ENCODE results near the gene RIPK1. TPM values are rescaled to one million over a fixed set of nuclear protein-coding genes. Genes with fewer than 3 reads are reported as not detected.

The RIPK1 gene
- total and polyA plus RNA-seq, 2 of the 8 experiments (the other 6 are each of a cell fraction or from before 2014, with no cell fraction given) = 5.9 to 22.9 TPM

DNA sequence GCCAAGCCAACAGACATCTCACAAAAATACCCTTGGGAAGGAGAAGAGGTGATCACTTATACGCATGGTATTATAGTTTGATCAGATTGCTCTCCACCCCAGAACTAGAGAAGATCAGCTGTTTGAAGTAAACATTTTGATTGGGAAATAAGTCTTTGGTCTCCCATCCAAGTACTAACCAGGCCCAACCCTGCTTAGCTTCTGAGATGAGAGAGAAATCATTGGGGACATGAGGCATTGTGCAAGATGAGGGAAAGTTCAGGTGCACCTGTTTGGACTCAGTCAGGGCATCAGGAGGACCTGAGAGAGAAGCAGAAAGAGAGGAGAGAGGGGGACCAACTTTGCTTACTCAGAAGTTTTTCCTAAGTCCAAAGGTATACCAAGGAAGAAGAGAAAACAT is 11.4 kb downstream of the RIPK1 start:
- H3K9ac ChIP-seq (replicated peaks in 1 of 4; ENCODE audit: extremely low read depth in 1 of 4, low read depth in 3 of 4, low read length in 3 of 4) = no peak overlapping the region
- H3K4me1 ChIP-seq (replicated peaks in 1 of 4; ENCODE audit: control insufficient read depth in 3 of 4, insufficient read depth in 4 of 4, low read length in 3 of 4) = peaks cover 0 to 12% (median 7%) of the 10 kb centered on the region in 4 experiments; a peak in 5 of 7 replicates
- H3K14ac ChIP-seq (ENCODE audit: insufficient read length) = no peak overlapping the region
- no peak overlapping the region for H2BK12ac ChIP-seq (ENCODE audit: low read depth, low read length)
- no peak for DNase-seq (ENCODE audit: low read depth in 1 of 2, low spot score in 2 of 2)
- H4K91ac ChIP-seq (replicated peaks; ENCODE audit: insufficient read length, low read length) = no peak overlapping the region
- no peak overlapping the region for H3K27ac ChIP-seq (ENCODE audit: low read depth, low read length)
- no peak for TF ChIP-seq ASH2L (IDR thresholded peaks at IDR 0.05; ENCODE audit: low read length)
- TF ChIP-seq EP300 (IDR thresholded peaks at IDR 0.05; ENCODE audit: borderline replicate concordance in 1 of 2, low read depth in 2 of 2, low read length in 2 of 2) = no peak
- TF ChIP-seq JUND (IDR thresholded peaks at IDR 0.05; ENCODE audit: low read length) = no peak
- TF ChIP-seq KDM4A (IDR thresholded peaks at IDR 0.05; ENCODE audit: low read depth, low read length, severe bottlenecking) = no peak
- no peak for TF ChIP-seq SAP30 (IDR thresholded peaks at IDR 0.05; ENCODE audit: insufficient read depth, insufficient replicate concordance, low read length)
- TF ChIP-seq RBBP5 (IDR thresholded peaks at IDR 0.05; ENCODE audit: borderline replicate concordance, low read depth, low read length) = no peak
- TF ChIP-seq POLR2A (IDR thresholded peaks at IDR 0.05; ENCODE audit: control extremely low read depth in 1 of 2, low read depth in 2 of 2, low read length in 2 of 2) = no peak
- no peak for TF ChIP-seq TAF7 (optimal IDR thresholded peaks at IDR 0.05; ENCODE audit: borderline replicate concordance, low read depth, low read length)
- TF ChIP-seq HDAC6 (IDR thresholded peaks at IDR 0.05; ENCODE audit: low read depth, low read length) = no peak
- no peak for TF ChIP-seq MAFK (IDR thresholded peaks at IDR 0.05; ENCODE audit: low read depth, low read length)
- no peak for TF ChIP-seq SP1 (IDR thresholded peaks at IDR 0.05; ENCODE audit: low read depth, low read length)
- no peak overlapping the region for H2AK5ac ChIP-seq (ENCODE audit: low read depth, low read length)
- CTCF ChIA-PET (ENCODE audit: partially characterized antibody) = interaction anchor here (1.6 kb wide), 1 partner anchor 16 kb away, joined by 3 read pairs; no protein-coding TSS in a partner anchor
- H3K56ac ChIP-seq (replicated peaks; ENCODE audit: insufficient read length, low read depth, low read length) = no peak overlapping the region
- H2BK5ac ChIP-seq (ENCODE audit: low read depth, low read length) = no peak overlapping the region; the same call in 1 of the 2 replicates
- no peak for FAIRE-seq
- POLR2A ChIA-PET (ENCODE audit: partially characterized antibody) = interaction anchor here (0.7 kb wide), 1 partner anchor 90 kb away, joined by 3 read pairs; no protein-coding TSS in a partner anchor
- H4K5ac ChIP-seq (ENCODE audit: insufficient read length, low read depth, low read length) = no peak overlapping the region
- no peak overlapping the region for H3K4ac ChIP-seq (replicated peaks; ENCODE audit: insufficient read length, low read depth, low read length)
- no peak overlapping the region for H3K4me3 ChIP-seq (ENCODE audit: extremely low read depth in 1 of 4, insufficient read depth in 2 of 4, low read depth in 3 of 4, low read length in 4 of 4)
- no peak overlapping the region for H3K23ac ChIP-seq (ENCODE audit: insufficient read length)
- H3K9me3 ChIP-seq (ENCODE audit: insufficient read depth in 2 of 2, low read depth in 1 of 2, low read length in 1 of 2) = peaks cover under 1 to 5% of the 10 kb centered on the region in 2 experiments; a peak in 2 of 4 replicates
- peaks cover 3% of the 10 kb centered on the region for H3K79me1 ChIP-seq (ENCODE audit: low read depth, low read length)
- H4K20me1 ChIP-seq (replicated peaks in 1 of 2; ENCODE audit: control insufficient read depth in 1 of 2, insufficient read depth in 2 of 2, low read length in 2 of 2) = no peaks in the 10 kb centered on the region
- peaks cover 0 to 71% (median 38%) of the 10 kb centered on the region in 4 experiments for H3K36me3 ChIP-seq (ENCODE audit: control insufficient read depth in 2 of 4, insufficient read depth in 4 of 4, low read length in 3 of 4)
- no peak overlapping the region for H4K8ac ChIP-seq (ENCODE audit: extremely low read depth, insufficient read depth, low read length)
- H2AFZ ChIP-seq (ENCODE audit: low read length) = no peak overlapping the region
- no peaks in the 10 kb centered on the region for H3K27me3 ChIP-seq (replicated peaks in 1 of 4; ENCODE audit: control insufficient read depth in 3 of 4, extremely low read depth in 1 of 4, insufficient read depth in 3 of 4, low read length in 3 of 4)
- H2BK20ac ChIP-seq (ENCODE audit: low read length) = 0 out of 2 replicates have a peak overlapping the region, but pooled peaks have one; percentile 75
- peaks cover 0 to 14% of the 10 kb centered on the region in 2 experiments; a peak in 2 of 4 replicates for H3K79me2 ChIP-seq (ENCODE audit: control insufficient read depth in 1 of 2, insufficient read depth in 2 of 2, low read length in 2 of 2)
- no peak overlapping the region for H2BK120ac ChIP-seq (replicated peaks; ENCODE audit: low read depth, low read length)
- H2BK15ac ChIP-seq (ENCODE audit: low read length) = no peak overlapping the region
- WGBS, 2 experiments (ENCODE audit: extremely low coverage in 1 of 2, insufficient coverage in 1 of 2, insufficient read length in 1 of 2, insufficient replicate concordance in 2 of 2, low coverage in 1 of 2, low lambda C conversion rate in 2 of 2, missing lambda C conversion rate in 1 of 2) = 100% methylated on average over 1 of the region's 1 CpG; no CpG with 5 or more reads in 1 of the 2 experiments
- no peak overlapping the region for H3K18ac ChIP-seq (ENCODE audit: extremely low read depth, low read length)
- no peaks in the 10 kb centered on the region; the same call in 1 of the 2 replicates for H3K23me2 ChIP-seq (ENCODE audit: low read depth, low read length)
- no peak overlapping the region for H3K4me2 ChIP-seq (ENCODE audit: insufficient read depth in 1 of 2, low read depth in 2 of 2, low read length in 2 of 2)
